Measurements from ENCODE around the gene NHERF1.

- TF ChIP-seq MTA2 (IDR thresholded peaks at IDR 0.05; ENCODE audit: low read depth): no peak
- TF ChIP-seq PHF8 (IDR thresholded peaks at IDR 0.05; ENCODE audit: borderline replicate concordance, low read length): no peak
- TF ChIP-seq CTCF (IDR thresholded peaks at IDR 0.05 in 2 of 3, conservative IDR thresholded peaks at IDR 0.05 in 1 of 3; ENCODE audit: insufficient read depth in 2 of 3, low read depth in 1 of 3, low read length in 3 of 3): no peak
- no peak for TF ChIP-seq POLR3G (IDR thresholded peaks at IDR 0.05; ENCODE audit: extremely low read depth, insufficient read length, insufficient replicate concordance)
- TF ChIP-seq ZBTB9 (CRISPR knock-in tag; IDR thresholded peaks at IDR 0.05): no peak
- TF ChIP-seq IRF1 (CRISPR knock-in tag; IDR thresholded peaks at IDR 0.05; ENCODE audit: borderline replicate concordance): no peak
- no peak for TF ChIP-seq EP300 (IDR thresholded peaks at IDR 0.05; ENCODE audit: low read length)
- no peak for TF ChIP-seq USF2 (CRISPR knock-in tag; IDR thresholded peaks at IDR 0.05)
Measured at GRCh38 chr17:74746376-74746775, 2.1 kb upstream of the NHERF1 start.
